ENCODE results near the gene NR3C1.

Gene NR3C1

DNA sequence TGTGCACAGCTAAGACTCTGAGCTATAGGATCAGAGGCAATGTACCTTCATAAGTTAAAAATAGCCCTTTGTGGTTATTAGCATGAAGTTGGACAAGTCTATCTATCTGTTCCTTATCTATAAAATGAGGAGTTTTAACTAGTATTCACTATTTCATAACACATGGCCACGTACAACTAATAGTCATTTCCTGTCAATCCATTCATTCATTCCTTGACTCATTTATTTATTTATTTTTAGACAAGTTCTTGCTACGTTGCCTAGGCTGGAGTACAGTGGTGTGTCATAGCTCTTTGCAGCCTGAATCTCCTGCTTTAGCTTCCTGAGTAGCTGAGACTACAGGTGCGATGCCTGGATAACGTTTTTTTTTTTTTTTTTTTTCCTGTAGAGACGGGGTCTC is 92.1 kb downstream of the NR3C1 start:
- DNase-seq (ENCODE audit: low read depth, low spot score): no peak

DNA sequence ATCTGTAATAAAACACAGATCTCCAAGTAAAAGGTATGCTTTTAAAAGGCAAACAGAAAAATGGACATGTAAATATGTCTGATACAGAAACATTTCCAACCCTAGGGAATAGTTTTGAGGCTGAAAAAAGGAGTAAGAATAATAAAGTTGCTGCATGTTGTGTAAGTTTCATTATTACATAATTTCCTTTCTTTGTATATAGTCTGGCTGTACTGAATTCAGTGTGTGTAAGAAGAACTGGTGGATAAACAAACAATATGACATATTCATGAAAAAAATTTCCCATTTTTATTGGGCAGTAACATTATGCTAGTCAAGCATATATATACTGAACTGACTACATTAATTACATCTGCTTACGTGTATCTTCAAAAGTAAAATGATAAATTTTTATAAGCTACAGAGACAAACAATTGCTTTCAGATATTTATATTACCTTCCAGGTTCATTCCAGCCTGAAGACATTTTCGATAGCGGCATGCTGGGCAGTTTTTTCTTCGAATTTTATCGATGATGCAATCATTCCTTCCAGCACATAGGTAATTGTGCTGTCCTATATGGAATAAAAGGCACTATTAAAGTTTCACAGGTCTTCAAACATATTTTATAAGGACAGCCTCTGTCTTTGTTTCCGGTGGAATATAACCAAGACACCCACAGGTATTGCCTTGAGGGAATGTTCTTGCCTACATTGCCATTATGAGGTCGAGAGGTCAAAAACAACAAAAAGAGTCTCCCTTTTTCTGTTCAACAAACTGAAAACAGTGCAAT is 93.6 kb downstream of the NR3C1 start:
- no peak for DNase-seq (ENCODE audit: low read depth, low spot score)

DNA sequence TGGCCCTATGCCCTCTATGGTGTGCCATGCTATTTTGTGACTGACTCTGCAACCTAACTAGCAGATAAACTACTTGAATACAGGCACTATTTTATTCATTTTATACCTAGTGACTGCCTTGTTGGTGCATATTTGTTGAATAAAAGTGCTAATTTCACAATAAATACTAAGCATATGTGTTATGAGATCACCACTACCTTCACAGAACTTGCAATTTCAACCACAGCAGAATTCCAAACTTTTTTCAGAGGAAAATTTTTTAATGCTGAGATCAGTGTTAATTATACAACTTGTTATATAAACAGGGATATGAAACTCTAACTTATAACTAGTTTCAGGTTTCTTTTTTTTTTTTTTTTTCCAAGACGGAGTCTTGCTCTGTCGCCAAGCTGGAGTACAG is 94.8 kb downstream of the NR3C1 start:
- DNase-seq (ENCODE audit: low read depth, low spot score): no peak

DNA sequence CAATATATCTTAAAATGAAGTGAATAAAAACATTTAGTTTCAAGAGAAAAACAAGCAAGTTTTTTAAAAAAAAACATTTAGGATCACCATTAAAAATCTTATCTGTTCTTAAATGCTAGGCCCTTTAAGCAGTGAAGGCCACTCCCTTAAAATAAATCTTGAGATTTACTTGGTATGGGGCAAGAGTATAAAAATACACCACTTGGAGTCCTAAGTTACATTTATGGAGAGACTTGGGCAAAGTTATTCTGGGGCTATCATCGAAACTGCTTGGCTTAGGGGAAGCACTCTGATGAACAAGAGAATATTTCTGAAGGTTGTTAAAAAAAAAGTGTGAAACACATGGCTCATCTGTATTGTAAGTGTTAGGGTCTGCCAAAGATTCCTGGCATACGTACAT is 97.4 kb downstream of the NR3C1 start:
- DNase-seq (ENCODE audit: low read depth, low spot score): no peak

DNA sequence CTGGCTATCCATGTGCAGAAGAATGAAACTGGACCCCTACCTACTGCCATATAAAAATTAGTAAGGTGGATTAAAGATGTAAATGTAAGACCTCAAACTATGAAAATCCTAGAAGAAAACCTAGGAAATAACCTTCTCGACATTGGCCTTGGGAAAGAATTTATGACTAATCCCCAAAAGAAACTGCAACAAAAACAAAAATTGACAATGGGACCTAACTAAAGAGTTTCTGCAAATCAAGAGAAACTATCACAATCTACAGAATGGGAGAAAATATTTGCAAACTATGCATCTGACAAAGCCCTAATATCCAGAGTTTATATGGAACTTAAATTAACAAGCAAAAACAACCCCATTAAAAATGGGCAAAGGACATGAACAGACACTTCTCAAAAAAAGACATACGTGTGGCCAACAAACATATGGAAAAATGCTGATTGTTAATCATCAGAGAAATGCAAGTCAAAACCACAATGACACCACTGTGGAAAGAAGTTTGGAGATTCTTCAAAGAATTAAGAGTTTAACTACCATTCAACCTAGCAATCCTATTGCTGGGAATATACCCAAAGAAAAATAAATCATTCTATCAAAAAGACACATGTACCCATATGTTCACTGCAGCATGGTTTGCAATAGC is 98.5 kb downstream of the NR3C1 start:
- no peak for DNase-seq (ENCODE audit: low read depth, low spot score)

DNA sequence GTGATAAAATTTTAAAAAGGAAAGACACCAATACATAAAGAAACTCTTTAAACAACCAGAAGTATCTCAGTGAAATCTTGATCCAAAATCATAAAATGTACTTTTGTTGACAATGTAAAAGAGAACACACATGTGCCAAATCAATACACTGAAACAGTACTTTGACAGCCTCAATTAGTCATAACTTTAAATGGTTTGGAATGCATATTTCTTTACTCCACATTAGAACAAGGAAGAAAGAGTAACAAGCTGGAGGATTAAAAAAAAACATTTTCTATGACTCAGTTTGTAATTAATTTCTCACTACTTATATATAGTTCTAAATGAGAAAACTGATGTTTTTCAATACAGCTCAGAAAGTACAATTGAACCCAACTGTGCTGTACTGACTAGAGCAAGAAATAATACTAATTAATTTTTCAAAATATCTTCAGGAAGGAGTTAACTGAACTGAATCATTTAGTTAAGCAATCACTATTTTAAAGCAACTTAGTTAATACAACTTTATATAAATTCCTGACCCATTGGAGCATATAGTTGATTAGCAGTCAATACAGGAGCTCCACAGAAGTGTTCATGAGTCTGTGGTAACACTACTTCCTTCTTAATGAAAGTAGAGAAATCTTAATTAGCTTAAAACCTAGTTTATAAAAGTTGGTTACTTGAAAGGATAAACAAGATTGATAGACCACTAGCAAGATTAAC is 101.0 kb downstream of the NR3C1 start:
- DNase-seq (ENCODE audit: low read depth, low spot score): no peak

DNA sequence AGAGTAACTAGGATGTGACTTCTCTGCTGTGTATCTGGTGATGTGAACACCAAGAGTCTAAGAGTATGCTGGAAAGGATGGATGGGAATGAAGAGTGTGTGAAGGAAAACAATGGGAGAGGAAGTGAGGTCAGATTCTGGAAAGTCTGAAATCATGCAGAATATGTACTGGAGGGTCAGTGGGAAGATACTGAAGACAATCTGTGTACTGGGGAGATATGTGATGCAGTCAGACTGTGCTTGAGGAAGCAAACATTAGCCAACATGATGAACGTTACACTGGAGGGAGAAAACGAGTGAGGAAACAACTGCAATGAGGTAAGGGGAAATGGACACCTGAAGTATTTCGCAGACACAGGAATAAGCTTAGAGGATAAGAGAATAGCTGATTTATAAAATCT is 105.7 kb downstream of the NR3C1 start:
- DNase-seq (ENCODE audit: low read depth, low spot score): no peak

DNA sequence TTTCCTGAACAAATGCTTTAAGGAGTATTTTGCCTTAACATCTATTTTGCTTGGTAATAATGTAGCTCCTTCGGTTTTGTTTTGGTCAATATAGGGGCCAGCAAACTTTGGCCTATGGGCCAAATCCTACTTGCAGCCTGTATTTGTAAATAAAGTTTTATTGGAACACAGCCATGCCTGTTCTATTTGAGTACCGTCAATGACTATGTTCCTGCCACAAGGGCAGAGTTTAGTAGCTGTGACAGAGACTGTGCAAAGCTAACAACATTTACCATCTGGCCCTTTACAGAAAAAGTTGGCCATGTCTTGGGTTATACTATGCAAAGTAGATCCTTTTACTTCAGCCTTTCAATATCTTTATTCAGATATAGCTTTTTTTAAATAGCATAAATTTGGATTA is 113.4 kb downstream of the NR3C1 start:
- no peak for DNase-seq (ENCODE audit: low read depth, low spot score)

DNA sequence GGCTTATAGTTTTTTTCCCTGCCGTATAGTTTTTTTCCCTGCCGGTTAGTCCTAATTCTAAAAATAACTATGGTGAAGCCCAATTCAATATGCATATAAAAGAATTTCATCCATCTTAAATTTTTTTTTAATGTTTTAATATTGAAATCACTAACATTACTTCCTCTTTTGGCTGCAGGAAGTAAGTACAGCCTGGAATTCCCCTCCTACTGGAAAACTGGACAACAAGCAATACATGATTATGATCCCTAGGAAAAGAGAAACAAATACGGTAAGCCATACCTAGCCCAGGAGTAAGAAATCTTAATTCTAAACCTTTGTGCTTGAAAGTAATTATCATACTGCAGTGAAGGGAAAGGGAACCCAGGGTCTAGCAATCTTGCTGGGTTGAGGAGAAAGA is 119.0 kb downstream of the NR3C1 start:
- DNase-seq (ENCODE audit: low read depth, low spot score): no peak

DNA sequence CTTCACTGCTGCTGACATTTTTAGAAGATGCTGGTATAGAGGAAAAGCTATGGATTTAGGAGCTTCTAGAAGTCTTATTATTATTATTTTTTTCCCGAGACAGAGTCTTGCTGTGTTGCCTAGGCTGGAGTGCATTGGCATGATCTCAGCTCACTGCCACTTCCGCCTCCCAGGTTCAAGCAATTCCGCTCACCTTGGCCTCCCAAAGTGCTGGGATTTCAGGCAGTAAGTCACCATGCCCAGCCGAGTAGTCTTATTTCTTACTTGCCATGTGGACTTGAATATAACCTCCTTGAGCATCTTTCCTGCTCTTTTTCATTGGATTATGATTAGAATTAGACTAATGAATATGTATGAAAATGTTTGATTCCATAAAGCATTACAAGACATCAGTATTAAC is 119.5 kb downstream of the NR3C1 start:
- no peak for DNase-seq (ENCODE audit: low read depth, low spot score)

DNA sequence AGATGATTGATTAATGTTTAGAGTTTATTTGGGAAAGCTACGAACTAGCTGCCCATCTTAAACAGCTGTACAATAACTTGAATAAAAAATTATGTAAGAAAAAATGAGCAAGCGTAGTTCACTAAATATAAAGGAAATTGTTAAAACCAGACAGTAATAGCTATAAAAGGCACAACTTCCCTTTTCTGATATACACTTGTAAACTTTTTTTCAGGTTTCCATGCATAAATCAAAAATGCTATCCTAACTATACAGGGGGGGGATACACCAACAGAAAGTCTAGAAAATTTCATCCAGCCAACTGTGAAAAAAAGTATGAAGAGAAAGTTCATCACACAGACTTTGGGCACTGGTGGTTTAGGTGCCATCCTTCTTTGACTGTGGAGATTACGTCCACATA is 122.3 kb downstream of the NR3C1 start:
- no peak for DNase-seq (ENCODE audit: low read depth, low spot score)

DNA sequence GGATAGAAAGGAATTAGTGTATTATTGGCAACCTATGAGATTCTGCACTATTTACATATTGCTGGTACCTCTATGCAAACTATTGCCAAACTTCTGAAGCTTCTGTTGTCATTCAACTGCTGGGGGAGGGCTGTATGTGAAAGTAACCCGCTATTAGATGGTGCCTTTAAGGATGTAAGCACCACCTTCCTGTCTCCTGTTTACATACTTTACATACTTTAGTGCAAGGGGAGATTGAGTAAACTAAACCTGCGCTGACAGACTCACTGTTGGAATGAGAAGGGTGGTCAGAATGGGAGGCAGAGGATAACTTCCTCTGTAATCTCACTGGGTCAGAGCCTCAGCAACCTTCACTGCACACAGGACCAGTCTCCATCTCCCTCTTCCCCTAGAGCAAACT is 123.8 kb downstream of the NR3C1 start:
- DNase-seq (ENCODE audit: low read depth, low spot score): peak; percentile 21

DNA sequence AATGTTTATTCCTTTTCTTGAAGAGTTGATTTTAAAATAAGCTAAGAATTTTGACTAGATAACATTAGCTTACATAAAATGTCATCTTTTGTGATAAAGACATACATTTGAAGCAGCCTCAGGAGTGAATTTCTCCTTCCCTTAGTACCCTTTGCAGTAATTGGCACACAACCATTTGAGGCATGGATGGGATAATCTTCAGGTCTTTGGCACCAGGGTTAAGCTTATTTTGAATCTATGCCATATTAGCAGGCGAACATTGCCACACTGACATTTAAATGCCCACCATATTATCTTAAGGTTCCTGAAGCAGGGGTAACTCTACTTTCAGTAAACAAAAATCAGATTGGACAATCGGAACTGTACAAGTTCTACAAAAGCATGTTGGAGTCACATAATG is 126.0 kb downstream of the NR3C1 start:
- DNase-seq (ENCODE audit: low read depth, low spot score): no peak

DNA sequence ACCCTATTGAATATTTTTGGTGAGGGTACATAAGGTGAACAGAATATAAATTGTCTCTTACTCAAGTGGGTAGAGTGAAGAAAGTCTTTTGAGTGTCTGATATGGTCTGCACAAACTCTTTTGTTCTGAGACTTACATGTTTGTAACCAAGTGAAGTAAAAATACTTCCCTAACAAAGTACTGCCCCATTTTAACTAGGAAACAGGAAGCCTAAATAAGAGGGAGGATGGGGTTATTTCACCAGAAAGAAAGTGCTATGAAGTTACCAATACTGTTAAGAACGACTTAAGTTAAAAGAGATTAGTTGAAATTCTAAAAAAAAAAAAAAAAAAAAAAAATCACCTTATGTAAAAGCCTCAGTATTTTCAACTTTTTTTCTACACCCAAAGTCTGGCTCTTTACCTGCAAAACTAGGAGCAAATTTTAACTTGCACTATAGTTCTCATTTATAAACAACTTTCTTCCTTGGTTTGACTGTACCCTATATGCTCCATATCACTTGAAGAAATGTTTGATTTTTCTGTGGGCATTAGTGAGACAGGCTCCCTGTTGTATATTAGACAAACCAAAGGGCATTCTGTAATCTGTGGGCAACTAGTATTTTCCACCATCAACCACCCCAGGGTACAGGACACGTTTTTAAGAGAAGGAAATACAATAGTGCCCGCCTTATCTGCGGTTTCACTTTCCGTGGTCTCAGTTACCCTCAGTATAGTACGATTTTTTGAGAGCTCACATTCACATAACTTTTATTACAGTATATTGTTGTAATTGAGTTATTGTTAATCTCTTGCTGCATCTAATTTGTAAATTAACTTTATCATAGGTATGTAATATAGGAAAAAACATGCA is 127.7 kb downstream of the NR3C1 start:
- DNase-seq (ENCODE audit: low read depth, low spot score): no peak

DNA sequence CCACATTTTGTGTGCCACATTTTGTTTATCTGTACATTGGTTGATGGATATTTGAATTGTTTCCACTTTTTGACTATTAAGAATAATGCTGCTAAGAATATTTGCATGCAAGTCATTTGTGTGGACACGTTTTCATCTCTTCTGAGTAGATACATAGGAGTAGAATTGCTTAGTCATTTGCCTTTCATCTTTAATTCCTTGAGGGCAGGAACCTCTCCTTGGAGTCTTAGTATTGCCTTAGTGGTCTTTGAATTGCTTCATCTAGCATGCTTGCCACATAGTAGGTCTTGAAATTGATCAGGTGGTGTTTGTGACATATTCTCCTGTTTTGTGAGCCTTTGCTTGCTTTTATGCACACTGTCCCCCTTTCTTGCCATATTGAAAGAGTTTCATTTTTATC is 128.5 kb downstream of the NR3C1 start:
- no peak for DNase-seq (ENCODE audit: low read depth, low spot score)

DNA sequence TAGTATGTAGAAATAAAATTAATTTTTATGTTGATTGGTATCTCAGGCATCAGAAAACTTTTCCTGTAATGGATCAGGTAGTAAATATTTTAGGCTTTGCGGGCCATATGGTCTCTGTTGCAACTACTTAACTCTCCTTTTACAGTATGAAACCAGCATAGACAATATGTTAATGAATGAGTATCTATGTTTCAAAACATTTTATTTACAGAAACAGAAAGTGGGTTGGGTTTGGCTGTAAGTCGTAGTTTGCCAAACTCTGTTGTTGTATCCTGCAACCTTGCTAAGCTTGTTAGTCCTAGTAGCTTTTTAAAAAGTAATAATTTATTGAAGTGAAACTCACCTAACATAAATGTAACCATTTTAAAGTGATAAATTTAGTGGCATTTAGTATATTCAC is 132.1 kb downstream of the NR3C1 start:
- no peak for DNase-seq (ENCODE audit: low read depth, low spot score)

DNA sequence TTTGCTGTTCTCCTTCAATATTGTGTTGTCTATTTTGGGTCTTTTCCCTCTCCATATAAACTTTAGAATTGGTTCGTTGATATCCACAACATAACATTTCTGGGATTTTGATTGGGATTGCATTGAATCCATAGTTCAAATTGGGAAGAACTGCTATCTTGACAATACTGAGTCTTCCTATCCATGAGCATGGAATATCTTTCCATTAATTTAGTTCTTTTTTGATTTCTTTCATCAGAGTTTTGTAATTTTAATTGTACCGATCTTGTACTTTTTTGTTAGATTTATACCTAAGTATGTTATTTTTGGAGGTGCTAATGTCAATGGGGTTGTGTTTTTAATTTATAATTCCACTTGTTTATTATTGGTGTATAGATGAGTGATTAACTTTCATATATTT is 135.1 kb downstream of the NR3C1 start:
- no peak for DNase-seq (ENCODE audit: low read depth, low spot score)

DNA sequence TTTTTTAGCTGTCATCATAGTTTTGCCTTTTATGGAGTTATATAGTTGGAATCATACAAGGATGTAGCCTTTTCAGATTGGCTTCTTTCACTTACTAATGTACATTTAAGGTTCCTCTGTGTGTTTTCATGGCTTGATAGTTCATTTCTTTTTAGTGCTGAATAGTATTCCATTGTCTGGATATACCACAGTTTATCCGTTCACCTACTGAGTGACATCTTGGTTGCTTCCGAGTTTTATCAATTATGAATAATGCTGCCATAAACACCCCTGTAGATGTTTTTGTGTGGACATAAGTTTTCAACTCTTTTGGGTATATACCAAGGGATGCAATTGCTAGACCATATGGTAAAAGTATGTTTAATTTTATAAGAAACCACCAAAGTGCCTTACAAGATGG is 136.3 kb downstream of the NR3C1 start:
- DNase-seq (ENCODE audit: low read depth, low spot score): no peak

DNA sequence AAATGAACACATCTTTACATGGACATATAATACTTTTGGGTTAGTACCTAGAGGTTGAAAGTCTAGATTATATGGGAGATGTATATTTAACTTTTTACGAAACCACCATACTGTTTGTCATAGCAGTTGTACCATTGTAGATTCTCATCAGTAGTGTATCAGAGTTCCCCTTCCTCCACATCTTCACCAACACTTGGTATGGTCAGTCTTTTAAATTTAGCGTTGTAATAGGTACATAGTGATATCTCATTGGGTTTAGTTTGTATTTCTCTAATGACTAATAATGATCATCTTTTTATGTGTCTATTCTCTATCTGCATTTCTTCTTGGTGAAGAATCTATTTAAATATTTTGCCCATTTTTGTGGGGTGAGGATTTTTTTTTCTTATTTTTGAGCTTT is 137.5 kb downstream of the NR3C1 start:
- DNase-seq (ENCODE audit: low read depth, low spot score): no peak

DNA sequence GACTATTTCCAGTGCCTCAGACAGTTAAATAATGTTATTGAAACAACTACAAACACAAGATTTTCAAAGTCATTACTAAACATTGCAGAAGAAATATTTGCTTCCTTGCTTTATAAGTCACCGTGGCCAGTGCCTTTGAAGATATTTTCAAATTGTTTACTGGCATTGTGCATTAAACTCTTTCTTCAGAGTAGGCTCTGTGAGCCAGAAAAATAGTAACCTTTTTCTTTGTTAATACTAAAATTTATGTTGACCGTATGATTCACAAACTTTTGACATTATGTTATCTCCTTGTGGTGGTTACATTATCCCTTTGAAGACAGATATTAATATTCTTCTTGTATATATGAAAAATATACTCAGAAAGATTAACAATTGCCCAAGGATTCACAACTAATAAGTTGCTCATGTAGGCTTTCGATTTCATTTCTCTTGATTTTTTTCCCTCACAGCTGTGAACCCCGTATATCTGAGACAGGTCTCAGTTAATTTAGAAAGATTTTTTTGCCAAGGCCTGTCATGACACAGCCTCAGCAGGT is 140.1 kb downstream of the NR3C1 start:
- DNase-seq (ENCODE audit: low read depth, low spot score): no peak

DNA sequence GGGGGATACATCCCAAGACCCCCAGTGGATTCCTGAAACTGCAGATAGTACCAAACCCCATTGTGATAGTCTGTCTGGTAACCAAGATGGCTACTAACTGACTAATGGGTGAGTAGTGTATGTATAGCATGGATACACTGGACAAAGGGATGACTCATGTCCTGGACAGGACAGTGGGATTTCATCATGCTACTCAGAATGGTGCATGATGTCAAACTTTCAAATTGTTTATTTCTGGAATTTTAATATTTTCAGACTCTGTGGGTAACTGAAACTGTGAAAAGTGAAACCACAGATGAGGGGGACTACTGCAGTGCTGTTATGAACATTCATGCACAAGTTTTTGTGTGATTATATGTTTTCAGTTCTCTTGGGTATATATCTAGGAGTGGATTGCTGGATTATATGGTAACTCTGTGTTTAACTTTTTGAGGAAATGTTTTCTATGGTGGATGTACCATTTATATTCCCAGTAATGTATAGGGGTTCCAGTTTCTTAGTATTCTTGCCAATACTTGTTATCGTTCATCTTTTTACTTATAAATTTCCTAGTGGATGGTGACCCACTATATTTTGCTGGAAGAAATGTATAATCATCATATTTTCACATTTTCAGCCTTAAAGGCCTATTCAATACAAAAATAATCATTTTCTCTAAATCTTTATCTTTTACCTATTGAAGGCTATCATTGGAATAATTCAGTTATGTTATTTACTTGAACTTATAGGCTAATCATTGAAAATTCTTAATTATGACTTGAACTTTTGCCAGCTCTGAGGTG is 140.9 kb downstream of the NR3C1 start:
- no peak for DNase-seq (ENCODE audit: low read depth, low spot score)
